Activated CD8-positive, alpha-beta T cell treated with anti-CD3 and anti-CD28 coated beads, Interleukin-2, amount 10 ng/mL, durations not matched to agents 7 days and 5 days (primary cell): Measurements from ENCODE around the gene SMURF2. TPM values are rescaled to one million over a fixed set of nuclear protein-coding genes. Genes with fewer than 3 reads are reported as not detected.

Source experiments
- ATAC-seq: fragments of 150-1000 bp; cut with Tn5 transposase; one replicate; pipeline ENCODE4 v1.10.0; 2021; ENCODE audit warnings: moderate library complexity
- CTCF ChIA-PET: fragments of 350-600 bp; sonication (Branson Sonifier 250); formaldehyde crosslinking; loops from one replicate; lab custom pipeline; 2021; ENCODE audit warnings: antibody characterized with exemption; lab: Charles Lee
- POLR2A ChIA-PET: fragments of 350-600 bp; sonication (Branson Sonifier 250); formaldehyde crosslinking; loops from one replicate; lab custom pipeline; 2021; ENCODE audit warnings: antibody characterized with exemption; lab: Charles Lee
- DNase-seq: peaks from one replicate; pipeline ENCODE4 v3.0.0-alpha.2; 2020
- H3K27ac Mint-ChIP-seq: one replicate; pipeline ENCODE4 v1.8.0; 2021; ENCODE audit warnings: mild to moderate bottlenecking, mixed read lengths
- H3K27me3 Mint-ChIP-seq: one replicate; pipeline ENCODE4 v1.8.0; 2021; ENCODE audit warnings: low read depth, mixed read lengths
- H3K36me3 Mint-ChIP-seq: one replicate; pipeline ENCODE4 v1.8.0; 2021; ENCODE audit warnings: low read depth, mixed read lengths
- H3K4me1 Mint-ChIP-seq: one replicate; pipeline ENCODE4 v1.8.0; 2021; ENCODE audit warnings: low read depth, mixed read lengths
- H3K4me3 Mint-ChIP-seq: one replicate; pipeline ENCODE4 v1.8.0; 2021; ENCODE audit warnings: mild to moderate bottlenecking, mixed read lengths
- H3K9me3 Mint-ChIP-seq: one replicate; pipeline ENCODE4 v1.8.0; 2022; ENCODE audit warnings: mixed read lengths; ENCODE audit not compliant: insufficient read depth
- total RNA-seq, 2 experiments: library from RNA; stranded (reverse); gene quantifications; one replicate each; pipeline ENCODE4 v1.2.3, GENCODE V29; 2021

Gene SMURF2
- total RNA-seq, 2 experiments from 2014 or later, result 16.1 to 16.4 TPM

GRCh38 chr17:64533784-64534183 is 128.3 kb downstream of the SMURF2 start:
- H3K9me3 Mint-ChIP-seq, result no peaks in the 10 kb centered on the region
- ChIA-PET CTCF (interaction anchor here (0.9 to 3.3 kb wide), 8 partner anchors 9 to 115 kb away, joined by 3 to 17 read pairs (median 4); no protein-coding TSS in a partner anchor), POLR2A (interaction anchor here (0.6 kb wide), 1 partner anchor 27 kb away, joined by 3 read pairs; the partner anchor contains the start of gene CEP95)
- no peak for ATAC-seq
- no peaks in the 10 kb centered on the region for H3K4me1 Mint-ChIP-seq
- no peak for DNase-seq
- H3K27me3 Mint-ChIP-seq, result no peaks in the 10 kb centered on the region
- H3K4me3 Mint-ChIP-seq, result no peak overlapping the region
- H3K36me3 Mint-ChIP-seq, result peaks cover 69% of the 10 kb centered on the region
- H3K27ac Mint-ChIP-seq, result peak overlapping the region; percentile 39

- Mint-ChIP-seq H3K36me3 (peaks cover 68% of the 10 kb centered on the region), H3K27me3 (no peaks in the 10 kb centered on the region), H3K4me1 (no peaks in the 10 kb centered on the region), H3K4me3 (no peak overlapping the region), H3K27ac (no peak overlapping the region), H3K9me3 (no peaks in the 10 kb centered on the region)
- DNase-seq (no peak), ATAC-seq (no peak)
- ChIA-PET CTCF (interaction anchor here (0.9 to 3.3 kb wide), 4 partner anchors 12 to 117 kb away, joined by 3 to 17 read pairs (median 3); no protein-coding TSS in a partner anchor), POLR2A (interaction anchor here (0.8 kb wide), 1 partner anchor 26 kb away, joined by 4 read pairs; the partner anchor contains the start of gene CEP95)
These were observed 129.7 kb downstream of the SMURF2 start for GRCh38 chr17:64532409-64532808.

- peaks cover 67% of the 10 kb centered on the region for H3K36me3 Mint-ChIP-seq
- DNase-seq (no peak), ATAC-seq (no peak)
- no peaks in the 10 kb centered on the region for H3K27me3 Mint-ChIP-seq
- POLR2A ChIA-PET, result interaction anchor here (0.8 kb wide), 1 partner anchor 25 kb away, joined by 4 read pairs; the partner anchor contains the start of gene CEP95
- no peaks in the 10 kb centered on the region for H3K9me3 Mint-ChIP-seq
- H3K27ac Mint-ChIP-seq, result no peak overlapping the region
- CTCF ChIA-PET, result interaction anchor here (0.9 to 1.0 kb wide), 2 partner anchors 13 to 117 kb away, joined by 3 read pairs; no protein-coding TSS in a partner anchor
- no peaks in the 10 kb centered on the region for H3K4me1 Mint-ChIP-seq
- no peak overlapping the region for H3K4me3 Mint-ChIP-seq
These were observed 130.1 kb downstream of the SMURF2 start for GRCh38 chr17:64531955-64532371.

GRCh38 chr17:64529221-64529620 is 132.9 kb downstream of the SMURF2 start:
- ATAC-seq (no peak), DNase-seq (no peak)
- no peaks in the 10 kb centered on the region for H3K27me3 Mint-ChIP-seq
- CTCF ChIA-PET, result interaction anchor here (1.2 kb wide), 1 partner anchor 14 kb away, joined by 3 read pairs; no protein-coding TSS in a partner anchor
- no peak overlapping the region for H3K4me3 Mint-ChIP-seq
- no peak overlapping the region for H3K27ac Mint-ChIP-seq
- H3K36me3 Mint-ChIP-seq, result peaks cover 65% of the 10 kb centered on the region
- POLR2A ChIA-PET, result interaction anchor here (1.7 kb wide), 1 partner anchor 23 kb away, joined by 4 read pairs; the partner anchor contains the start of genes CEP95 and DDX5
- H3K4me1 Mint-ChIP-seq, result no peaks in the 10 kb centered on the region
- H3K9me3 Mint-ChIP-seq, result no peaks in the 10 kb centered on the region

- ChIA-PET POLR2A (no interaction called here), CTCF (interaction anchor here (0.9 kb wide), 1 partner anchor 13 kb away, joined by 3 read pairs; no protein-coding TSS in a partner anchor)
- Mint-ChIP-seq H3K27ac (no peak overlapping the region), H3K9me3 (no peaks in the 10 kb centered on the region), H3K27me3 (no peaks in the 10 kb centered on the region), H3K4me3 (no peak overlapping the region), H3K36me3 (peaks cover 64% of the 10 kb centered on the region), H3K4me1 (no peaks in the 10 kb centered on the region)
- ATAC-seq, result no peak
- no peak for DNase-seq
These were observed 134.2 kb downstream of the SMURF2 start for GRCh38 chr17:64527914-64528313.

GRCh38 chr17:64520359-64520758 is 141.7 kb downstream of the SMURF2 start:
- H3K4me1 Mint-ChIP-seq, result no peaks in the 10 kb centered on the region
- no peaks in the 10 kb centered on the region for H3K27me3 Mint-ChIP-seq
- CTCF ChIA-PET, result interaction anchor here (1.0 to 1.1 kb wide), 2 partner anchors 30 to 100 kb away, joined by 3 read pairs; no protein-coding TSS in a partner anchor
- DNase-seq (no peak), ATAC-seq (no peak)
- peaks cover 45% of the 10 kb centered on the region for H3K36me3 Mint-ChIP-seq
- POLR2A ChIA-PET, result interaction anchor here (1.2 to 2.6 kb wide), 3 partner anchors 13 to 15 kb away, joined by 3 to 12 read pairs (median 4); partner anchors contain the start of genes CEP95 and DDX5
- no peak overlapping the region for H3K4me3 Mint-ChIP-seq
- no peak overlapping the region for H3K27ac Mint-ChIP-seq
- H3K9me3 Mint-ChIP-seq, result no peaks in the 10 kb centered on the region

GRCh38 chr17:64519601-64520000 is 142.5 kb downstream of the SMURF2 start:
- H3K27me3 Mint-ChIP-seq, result no peaks in the 10 kb centered on the region
- ATAC-seq (no peak), DNase-seq (no peak)
- POLR2A ChIA-PET, result interaction anchor here (1.5 to 2.6 kb wide), 2 partner anchors 12 to 14 kb away, joined by 4 to 12 read pairs; partner anchors contain the start of genes CEP95 and DDX5
- peaks cover 48% of the 10 kb centered on the region for H3K36me3 Mint-ChIP-seq
- H3K4me1 Mint-ChIP-seq, result peaks cover 2% of the 10 kb centered on the region
- no peak overlapping the region for H3K27ac Mint-ChIP-seq
- CTCF ChIA-PET, result interaction anchor here (1.0 to 1.2 kb wide), 2 partner anchors 12 to 99 kb away, joined by 3 read pairs; no protein-coding TSS in a partner anchor
- no peak overlapping the region for H3K4me3 Mint-ChIP-seq
- H3K9me3 Mint-ChIP-seq, result no peaks in the 10 kb centered on the region

- H3K27me3 Mint-ChIP-seq, result no peaks in the 10 kb centered on the region
- ChIA-PET CTCF (interaction anchor here (0.8 to 2.1 kb wide), 5 partner anchors 9 to 96 kb away, joined by 3 to 6 read pairs (median 3); partner anchors contain the start of gene CEP95), POLR2A (interaction anchor here (0.8 to 2.2 kb wide), 2 partner anchors 9 to 14 kb away, joined by 3 to 17 read pairs; partner anchors contain the start of genes CEP95 and DDX5)
- no peak for DNase-seq
- peaks cover 67% of the 10 kb centered on the region for H3K36me3 Mint-ChIP-seq
- ATAC-seq, result no peak
- no peaks in the 10 kb centered on the region for H3K9me3 Mint-ChIP-seq
- H3K27ac Mint-ChIP-seq, result no peak overlapping the region
- H3K4me1 Mint-ChIP-seq, result peaks cover 8% of the 10 kb centered on the region
- H3K4me3 Mint-ChIP-seq, result no peak overlapping the region
These were observed 146.3 kb downstream of the SMURF2 start for GRCh38 chr17:64515829-64516228.

GRCh38 chr17:64515419-64515818 is 146.7 kb downstream of the SMURF2 start:
- no peak for DNase-seq
- peaks cover 68% of the 10 kb centered on the region for H3K36me3 Mint-ChIP-seq
- ChIA-PET POLR2A (interaction anchor here (0.8 to 2.2 kb wide), 2 partner anchors 9 to 13 kb away, joined by 3 to 17 read pairs; partner anchors contain the start of genes CEP95 and DDX5), CTCF (interaction anchor here (0.8 to 2.1 kb wide), 6 partner anchors 9 to 134 kb away, joined by 3 to 6 read pairs (median 4); partner anchors contain the start of gene CEP95)
- ATAC-seq, result no peak
- H3K9me3 Mint-ChIP-seq, result no peaks in the 10 kb centered on the region
- peaks cover 8% of the 10 kb centered on the region for H3K4me1 Mint-ChIP-seq
- peak overlapping the region; percentile 14 for H3K27ac Mint-ChIP-seq
- no peak overlapping the region for H3K4me3 Mint-ChIP-seq
- no peaks in the 10 kb centered on the region for H3K27me3 Mint-ChIP-seq

GRCh38 chr17:64509179-64509578 is 152.9 kb downstream of the SMURF2 start:
- POLR2A ChIA-PET, result no interaction called here
- Mint-ChIP-seq H3K9me3 (no peaks in the 10 kb centered on the region), H3K36me3 (peaks cover 59% of the 10 kb centered on the region), H3K4me1 (peaks cover 27% of the 10 kb centered on the region), H3K27me3 (no peaks in the 10 kb centered on the region), H3K4me3 (no peak overlapping the region), H3K27ac (no peak overlapping the region)
- CTCF ChIA-PET, result interaction anchor here (2.1 kb wide), 1 partner anchor 140 kb away, joined by 8 read pairs; no protein-coding TSS in a partner anchor
- DNase-seq, result no peak
- no peak for ATAC-seq

GRCh38 chr17:64508683-64509082 is 153.4 kb downstream of the SMURF2 start:
- ATAC-seq (no peak), DNase-seq (no peak)
- peaks cover 32% of the 10 kb centered on the region for H3K4me1 Mint-ChIP-seq
- peak overlapping the region; percentile 99 for H3K4me3 Mint-ChIP-seq
- POLR2A ChIA-PET, result no interaction called here
- no peaks in the 10 kb centered on the region for H3K9me3 Mint-ChIP-seq
- H3K36me3 Mint-ChIP-seq, result peaks cover 59% of the 10 kb centered on the region
- H3K27me3 Mint-ChIP-seq, result no peaks in the 10 kb centered on the region
- CTCF ChIA-PET, result no interaction called here
- no peak overlapping the region for H3K27ac Mint-ChIP-seq
